Embryonic facial prominence (tissue), 1 donor: ENCODE measurements around the gene SESN1.

Experiments used
- DNase-seq: peaks from one replicate; pipeline ENCODE4 v3.0.0-alpha.2; 2016; ENCODE audit errors: extremely low spot score

Gene SESN1

GRCh38 chr6:109060571-109060970, 34.1 kb downstream of the SESN1 start:
- no peak for DNase-seq

- no peak for DNase-seq
These were observed 35.0 kb downstream of the SESN1 start for GRCh38 chr6:109059571-109060021.

GRCh38 chr6:109059153-109059552, 35.5 kb downstream of the SESN1 start:
- DNase-seq, result no peak

- no peak for DNase-seq
These were observed 36.0 kb downstream of the SESN1 start for GRCh38 chr6:109058620-109059019.

GRCh38 chr6:109056661-109057060, 38.0 kb downstream of the SESN1 start:
- DNase-seq, result no peak

- DNase-seq, result no peak
These were observed 38.8 kb downstream of the SESN1 start for GRCh38 chr6:109055771-109056235.

GRCh38 chr6:109053336-109053735, 41.3 kb downstream of the SESN1 start:
- no peak for DNase-seq

- DNase-seq, result no peak
These were observed 41.8 kb downstream of the SESN1 start for GRCh38 chr6:109052852-109053251.

GRCh38 chr6:109052018-109052651, 42.5 kb downstream of the SESN1 start:
- DNase-seq, result no peak

GRCh38 chr6:109051301-109052017, 43.2 kb downstream of the SESN1 start:
- no peak for DNase-seq

GRCh38 chr6:109050447-109051102, 44.1 kb downstream of the SESN1 start:
- no peak for DNase-seq

- no peak for DNase-seq
These were observed 44.6 kb downstream of the SESN1 start for GRCh38 chr6:109050012-109050411.

- no peak for DNase-seq
These were observed 45.8 kb downstream of the SESN1 start for GRCh38 chr6:109048670-109049415.

GRCh38 chr6:109048176-109048575, 46.5 kb downstream of the SESN1 start:
- no peak for DNase-seq

GRCh38 chr6:109045493-109045892, 49.2 kb downstream of the SESN1 start:
- DNase-seq, result no peak

GRCh38 chr6:109039795-109040194, 54.9 kb downstream of the SESN1 start:
- DNase-seq, result no peak

- DNase-seq, result no peak
These were observed 55.7 kb downstream of the SESN1 start for GRCh38 chr6:109038837-109039398.

- no peak for DNase-seq
These were observed 57.9 kb downstream of the SESN1 start for GRCh38 chr6:109036574-109037294.

- DNase-seq, result no peak
These were observed 60.1 kb downstream of the SESN1 start for GRCh38 chr6:109034526-109034925.

- DNase-seq, result no peak
These were observed 61.0 kb downstream of the SESN1 start for GRCh38 chr6:109033655-109034054.

GRCh38 chr6:109031416-109031815, 63.2 kb downstream of the SESN1 start:
- DNase-seq, result no peak
